Testis (tissue), 3 donors: Measurements from ENCODE around the gene ITPK1. TPM values are rescaled to one million over a fixed set of nuclear protein-coding genes. Genes with fewer than 3 reads are reported as not detected.

ENCODE experiments used
- DNase-seq: peaks from one replicate; pipeline ENCODE4 v3.0.0-alpha.2; 2019
- H3K27ac ChIP-seq, 2 donors: fragments of 200-600 bp; sonication (generic); one replicate each; pipeline ENCODE4 v1.5.1; 2019
- H3K27me3 ChIP-seq: fragments of 200-600 bp; sonication (generic); one replicate; pipeline ENCODE4 v1.5.1; 2019
- H3K36me3 ChIP-seq: fragments of 200-600 bp; sonication (generic); one replicate; pipeline ENCODE4 v1.5.1; 2017; ENCODE audit warnings: low read depth; ENCODE audit errors: missing control alignments
- H3K4me1 ChIP-seq: fragments of 200-600 bp; sonication (generic); one replicate; pipeline ENCODE4 v1.5.1; 2019
- H3K4me3 ChIP-seq, 2 donors: fragments of 200-600 bp; sonication (generic); one replicate each; pipeline ENCODE4 v1.5.1; 2017 to 2019
- H3K9me3 ChIP-seq: fragments of 200-600 bp; sonication (generic); one replicate; pipeline ENCODE4 v1.5.1; 2017
- CTCF ChIP-seq, 3 experiments: fragments of 450-650 bp in 2 of 3; fragments of 200-600 bp in 1 of 3; sonication (generic) in 1 of 3; IDR thresholded peaks; one replicate each; pipeline ENCODE4 v1.5.1; 2016 to 2019; ENCODE audit warnings: antibody characterized with exemption in 3 of 3, mild to moderate bottlenecking in 2 of 3, moderate library complexity in 1 of 3
- POLR2A ChIP-seq: fragments of 450-650 bp; IDR thresholded peaks from one replicate; pipeline ENCODE4 v1.6.1; 2017; ENCODE audit warnings: antibody characterized with exemption, mild to moderate bottlenecking, moderate library complexity
- WGBS, 2 donors: methylation state at CpG; one replicate each; pipeline ENCODE4 v1.1.5; 2018; 5-methylcytosine and 5-hydroxymethylcytosine counted together
- intact Hi-C: fragments of 100-400 bp; cut with DNase I; formaldehyde crosslinking; loops from one replicate; pipeline ENCODE4 v1.15.1; 2023; ENCODE audit warnings: low total_unique reads
- polyA plus RNA-seq: library from polyadenylated mRNA; stranded (reverse); fragments of 350-450 nt; fragmentation: Illumina TruSeq; extraction: RNeasy Lipid Tissue Mini Kit (QIAGEN cat#74804); gene quantifications from one replicate; pipeline ENCODE4 v1.2.3, GENCODE V29; 2014; ENCODE audit warnings: low read depth, low replicate concordance; ENCODE audit not compliant: insufficient read depth
- total RNA-seq, 2 donors: library from RNA; depleted of rRNA; stranded (reverse); fragments of >200 nt; gene quantifications; one replicate each; pipeline ENCODE4 v1.2.3, GENCODE V29; 2016

The ITPK1 gene
- total and polyA plus RNA-seq, 3 donors from 2014 or later: 78.3 to 92.5 (median 90.6) TPM

- H3K27me3 ChIP-seq: no peaks in the 10 kb centered on the region
- no peaks in the 10 kb centered on the region for H3K9me3 ChIP-seq
- 67 to 72% methylated on average over 18 to 20 of the region's 22 CpGs for WGBS, 2 donors
- peak overlapping the region; percentile 18 to 50 for H3K27ac ChIP-seq
- TF ChIP-seq CTCF (IDR thresholded peaks at IDR 0.05) (no peak), POLR2A (no peak)
- DNase-seq: no peak
- no peaks in the 10 kb centered on the region for H3K36me3 ChIP-seq
- H3K4me1 ChIP-seq: peaks cover 63% of the 10 kb centered on the region
- H3K4me3 ChIP-seq: no peak overlapping the region
- intact Hi-C loops: no loop called here
Measured at GRCh38 chr14:92990456-92991430, 125.0 kb downstream of the ITPK1 start.

- Histone ChIP-seq H3K36me3 (no peaks in the 10 kb centered on the region), H3K4me3 (no peak overlapping the region), H3K27me3 (no peaks in the 10 kb centered on the region), H3K4me1 (peaks cover 65% of the 10 kb centered on the region), H3K9me3 (no peaks in the 10 kb centered on the region), H3K27ac (peak overlapping the region; percentile 78 to 82)
- intact Hi-C loops: no loop called here
- 90 to 91% methylated on average over 11 to 14 of the region's 14 CpGs for WGBS, 2 donors
- no peak for TF ChIP-seq POLR2A
- TF ChIP-seq CTCF (IDR thresholded peaks at IDR 0.05): no peak
- DNase-seq: no peak
Measured at GRCh38 chr14:92988786-92989755, 126.7 kb downstream of the ITPK1 start.

GRCh38 chr14:92987713-92988510, 127.8 kb downstream of the ITPK1 start:
- no peaks in the 10 kb centered on the region for H3K27me3 ChIP-seq
- H3K27ac ChIP-seq: peak overlapping the region; percentile 78 to 82
- no peak overlapping the region for H3K4me3 ChIP-seq
- peak; percentile 58 for DNase-seq
- no peaks in the 10 kb centered on the region for H3K36me3 ChIP-seq
- TF ChIP-seq POLR2A (no peak), CTCF (IDR thresholded peaks at IDR 0.05) (no peak)
- H3K4me1 ChIP-seq: peaks cover 56% of the 10 kb centered on the region
- H3K9me3 ChIP-seq: no peaks in the 10 kb centered on the region
- intact Hi-C loops: no loop called here
- 53% methylated on average over 25 of the region's 25 CpGs; no CpG with 5 or more reads in 1 of the 2 donors for WGBS, 2 donors

GRCh38 chr14:92987148-92987570, 128.6 kb downstream of the ITPK1 start:
- H3K4me3 ChIP-seq: no peak overlapping the region
- no peaks in the 10 kb centered on the region for H3K27me3 ChIP-seq
- intact Hi-C loops: no loop called here
- H3K36me3 ChIP-seq: no peaks in the 10 kb centered on the region
- no peak for DNase-seq
- no peaks in the 10 kb centered on the region for H3K9me3 ChIP-seq
- TF ChIP-seq CTCF (IDR thresholded peaks at IDR 0.05) (no peak), POLR2A (no peak)
- peak overlapping the region; percentile 78 to 82 for H3K27ac ChIP-seq
- H3K4me1 ChIP-seq: peaks cover 55% of the 10 kb centered on the region
- 46 to 86% methylated on average over 5 of the region's 5 CpGs for WGBS, 2 donors
